Endothelial cell of umbilical vein (primary cell): ENCODE measurements around the gene ARF1. TPM values are rescaled to one million over a fixed set of nuclear protein-coding genes. Genes with fewer than 3 reads are reported as not detected.

Experiments
- BruUV-seq: library from RNA; stranded (reverse); fragments of 400-500 nt; replicated peaks from 2 replicates; lab custom pipeline; 2021; lab: Mats Ljungman, UMichigan
- CTCF ChIA-PET: fragments of 300-600, 350-600 bp; sonication (Branson Sonifier 250); formaldehyde crosslinking; loops from one replicate; lab custom pipeline; 2021; ENCODE audit warnings: antibody characterized with exemption, inconsistent platforms; lab: Charles Lee
- POLR2A ChIA-PET: fragments of 300-600, 350-600 bp; sonication (Branson Sonifier 250); formaldehyde crosslinking; loops from one replicate; lab custom pipeline; 2021; ENCODE audit warnings: antibody characterized with exemption, inconsistent platforms; lab: Charles Lee
- DNase-seq: peaks from one replicate; pipeline ENCODE4 v3.0.0-alpha.2; 2011; ENCODE audit warnings: low read depth, low spot score
- FAIRE-seq: peaks from 2 replicates; lab custom pipeline; 2011; peaks lifted over from hg19 to GRCh38; lab: Jason Lieb, UNC
- H2AFZ ChIP-seq: 2 replicates; pipeline ENCODE4 v1.6.0; 2012; ENCODE audit warnings: low read depth, low read length, control low read depth, inconsistent platforms
- H3K27ac ChIP-seq: 2 replicates; pipeline ENCODE4 v1.5.1; 2011; ENCODE audit warnings: low read depth, mild to moderate bottlenecking, control low read depth, low read length, moderate library complexity; ENCODE audit not compliant: insufficient read depth
- H3K27me3 ChIP-seq, 2 experiments: 2 replicates each; pipeline versions ENCODE4 v1.6.0 to v1.6.1; 2011; ENCODE audit warnings: low read length in 2 of 2, mixed read lengths in 1 of 2; ENCODE audit not compliant: control insufficient read depth in 2 of 2, insufficient read depth in 2 of 2
- H3K36me3 ChIP-seq, 2 experiments: 2 replicates in 1 of 2; 3 replicates in 1 of 2; pipeline ENCODE4 v1.5.1; 2011; ENCODE audit warnings: low read length in 2 of 2, mild to moderate bottlenecking in 1 of 2, moderate library complexity in 1 of 2; ENCODE audit not compliant: control insufficient read depth in 2 of 2, insufficient read depth in 2 of 2; ENCODE audit errors: extremely low read depth in 1 of 2
- H3K4me1 ChIP-seq: 3 replicates; pipeline ENCODE4 v1.5.1; 2011; ENCODE audit warnings: mild to moderate bottlenecking, low read length; ENCODE audit not compliant: control insufficient read depth, insufficient read depth; ENCODE audit errors: extremely low read depth
- H3K4me2 ChIP-seq: 2 replicates; pipeline ENCODE4 v1.6.1; 2011; ENCODE audit warnings: low read length, control low read depth, mixed read lengths; ENCODE audit not compliant: insufficient read depth
- H3K4me3 ChIP-seq, 3 experiments: fragments of 200-600 bp in 1 of 3; sonication (generic), shearing (Covaris generic) in 1 of 3; replicated peaks in 1 of 3; 2 replicates each; pipeline ENCODE4 v1.5.1; 2011 to 2016; ENCODE audit warnings: control low read depth in 3 of 3, low read length in 3 of 3, mild to moderate bottlenecking in 2 of 3, inconsistent platforms in 1 of 3, low read depth in 1 of 3, moderate library complexity in 1 of 3; ENCODE audit not compliant: insufficient read depth in 1 of 3
- H3K79me2 ChIP-seq: 2 replicates; pipeline ENCODE4 v1.6.0; 2012; ENCODE audit warnings: low read length, inconsistent platforms; ENCODE audit not compliant: control insufficient read depth, insufficient read depth
- H3K9ac ChIP-seq: replicated peaks from 2 replicates; pipeline ENCODE3; 2011; ENCODE audit warnings: low read length, control low read depth; ENCODE audit not compliant: insufficient read depth; ENCODE audit errors: extremely low read depth
- H3K9me1 ChIP-seq: replicated peaks from 3 replicates; pipeline ENCODE4 v1.6.0; 2011; ENCODE audit warnings: mild to moderate bottlenecking, low read length; ENCODE audit not compliant: control insufficient read depth, insufficient read depth; ENCODE audit errors: extremely low read depth
- H3K9me3 ChIP-seq: replicated peaks from 2 replicates; pipeline ENCODE4 v1.5.1; 2012; ENCODE audit warnings: low read length, inconsistent platforms; ENCODE audit not compliant: control insufficient read depth, insufficient read depth
- H4K20me1 ChIP-seq: replicated peaks from 2 replicates; pipeline ENCODE3; 2011; ENCODE audit warnings: mild to moderate bottlenecking, low read length; ENCODE audit not compliant: control insufficient read depth, insufficient read depth; ENCODE audit errors: extremely low read depth
- EZH2 ChIP-seq: IDR thresholded peaks from 2 replicates; pipeline ENCODE4 v1.6.1; 2012; ENCODE audit warnings: borderline replicate concordance, low read depth, mild to moderate bottlenecking, moderate library complexity, low read length, inconsistent platforms; ENCODE audit not compliant: severe bottlenecking
- FOS ChIP-seq: IDR thresholded peaks from 2 replicates; pipeline ENCODE4 v1.6.1; 2011; ENCODE audit warnings: mild to moderate bottlenecking, low read length, moderate library complexity, borderline replicate concordance; ENCODE audit not compliant: insufficient read depth
- GATA2 ChIP-seq: IDR thresholded peaks from 2 replicates; pipeline ENCODE4 v1.7.0; 2011; ENCODE audit warnings: low read depth, mild to moderate bottlenecking, moderate library complexity, mixed read lengths, low read length; ENCODE audit not compliant: insufficient read length, insufficient read depth
- JUN ChIP-seq: IDR thresholded peaks from 2 replicates; pipeline ENCODE4 v1.6.1; 2011; ENCODE audit warnings: borderline replicate concordance, low read depth; ENCODE audit not compliant: insufficient read length, insufficient read depth
- MYC ChIP-seq: IDR thresholded peaks from one replicate; pipeline ENCODE4 v1.6.1; 2011; ENCODE audit warnings: mild to moderate bottlenecking, low read depth, low read length
- POLR2A ChIP-seq: IDR thresholded peaks from 2 replicates; pipeline ENCODE4 v1.6.1; 2012; ENCODE audit warnings: low read depth, mild to moderate bottlenecking, control low read depth, low read length
- POLR2AphosphoS5 ChIP-seq: IDR thresholded peaks from 2 replicates; pipeline ENCODE4 v1.6.1; 2012; ENCODE audit warnings: low read depth, mild to moderate bottlenecking, control low read depth, low read length, moderate library complexity; ENCODE audit not compliant: insufficient read depth
- dilution Hi-C: fragments of 300-500 bp; cut with MboI; formaldehyde crosslinking; loops from one replicate; pipeline ENCODE4 v1.15.0; 2019; ENCODE audit warnings: low sequenced_read_pairs; ENCODE audit not compliant: extremely low pct_ligation_motif_present
- intact Hi-C: fragments of 100-400 bp; cut with micrococcal nuclease; formaldehyde crosslinking; loops from one replicate; pipeline ENCODE4 v1.10.0; 2022
- polyA plus RNA-seq, 4 experiments: library from polyadenylated mRNA; depleted of rRNA in 3 of 4; stranded (reverse) in 3 of 4; unstranded in 1 of 4; fragments of >200 nt; gene quantifications; 2 replicates each; pipeline versions ENCODE4 v1.2.1 to v1.2.3, GENCODE V29; 2011 to 2012; ENCODE audit warnings: missing spikeins in 1 of 4
- total RNA-seq: library from RNA; stranded (reverse); gene quantifications from 2 replicates; pipeline ENCODE4 v1.2.3, GENCODE V29; 2021
- TF ChIP-seq, protein P1 (sequence below), 2 donors: IDR thresholded peaks; 1 replicate in 1 of 2; 2 replicates in 1 of 2; pipeline ENCODE4 v1.5.1; 2011; ENCODE audit warnings: low read length in 2 of 2, mild to moderate bottlenecking in 2 of 2, moderate library complexity in 2 of 2, control low read depth in 1 of 2, inconsistent platforms in 1 of 2, low read depth in 1 of 2; ENCODE audit not compliant: insufficient read depth in 1 of 2; ENCODE audit errors: extremely low read depth in 1 of 2
- TF ChIP-seq, protein P2 (sequence below): IDR thresholded peaks from 2 replicates; pipeline ENCODE4 v1.6.1; 2011; ENCODE audit not compliant: insufficient read depth, insufficient read length

Gene ARF1
- total and polyA plus RNA-seq, 2 donors (not counting 3 experiments of a cell fraction or from before 2014, with no cell fraction given): 499 to 844 TPM

DNA sequence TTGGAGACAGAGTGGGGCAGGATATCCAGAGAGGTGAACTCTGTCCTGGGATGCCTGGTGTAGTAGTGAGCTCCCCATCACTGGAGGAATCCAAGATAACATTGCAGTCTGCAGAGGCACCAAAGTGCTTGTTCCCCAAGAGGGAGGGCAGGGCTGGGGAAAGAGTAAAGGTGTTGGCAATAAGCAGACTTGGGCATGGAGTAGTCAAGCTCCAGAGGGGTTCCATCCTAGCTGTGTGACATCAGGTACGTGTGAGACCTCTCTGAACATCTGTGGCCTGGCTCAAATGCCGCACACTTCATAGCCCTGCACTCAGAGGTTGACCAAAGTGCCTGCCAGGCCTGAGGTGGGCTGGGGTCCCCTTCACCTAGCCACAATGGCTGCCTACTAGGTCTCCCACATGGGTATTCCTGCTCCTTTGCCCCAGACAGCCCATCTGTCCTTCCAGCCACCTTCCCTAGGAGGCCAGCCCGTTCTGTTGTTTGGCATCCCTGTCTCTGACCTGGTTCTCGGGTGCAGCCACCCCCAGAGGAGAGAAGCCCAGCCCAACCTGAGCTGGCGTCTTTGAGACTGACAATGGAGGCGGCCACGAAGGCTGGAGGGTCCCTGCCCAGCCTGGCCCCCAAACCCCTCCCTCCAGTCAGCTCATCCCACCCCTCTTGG, 2.8 kb upstream of the ARF1 start:
- POLR2A ChIA-PET: no interaction called here
- BruUV-seq: no TSS peak
- Histone ChIP-seq H3K9me1 (no peaks in the 10 kb centered on the region), H3K9me3 (no peaks in the 10 kb centered on the region), H3K79me2 (peaks cover 35% of the 10 kb centered on the region), H3K4me2 (no peak overlapping the region), H4K20me1 (peaks cover 4% of the 10 kb centered on the region), H3K4me3 (no peak overlapping the region), H3K36me3 (no peaks in the 10 kb centered on the region), H2AFZ (no peak overlapping the region), H3K9ac (no peak overlapping the region), H3K27me3 (no peaks in the 10 kb centered on the region), H3K4me1 (peaks cover 13% of the 10 kb centered on the region), H3K27ac (no peak overlapping the region)
- intact Hi-C loops: loop anchor here (5.0 to 10.0 kb wide), 4 partner anchors 77 to 515 kb away; partner anchors contain the start of genes JMJD4, SNAP47 and ZNF678
- no peak for FAIRE-seq
- DNase-seq: no peak
- TF ChIP-seq, protein P1, sequence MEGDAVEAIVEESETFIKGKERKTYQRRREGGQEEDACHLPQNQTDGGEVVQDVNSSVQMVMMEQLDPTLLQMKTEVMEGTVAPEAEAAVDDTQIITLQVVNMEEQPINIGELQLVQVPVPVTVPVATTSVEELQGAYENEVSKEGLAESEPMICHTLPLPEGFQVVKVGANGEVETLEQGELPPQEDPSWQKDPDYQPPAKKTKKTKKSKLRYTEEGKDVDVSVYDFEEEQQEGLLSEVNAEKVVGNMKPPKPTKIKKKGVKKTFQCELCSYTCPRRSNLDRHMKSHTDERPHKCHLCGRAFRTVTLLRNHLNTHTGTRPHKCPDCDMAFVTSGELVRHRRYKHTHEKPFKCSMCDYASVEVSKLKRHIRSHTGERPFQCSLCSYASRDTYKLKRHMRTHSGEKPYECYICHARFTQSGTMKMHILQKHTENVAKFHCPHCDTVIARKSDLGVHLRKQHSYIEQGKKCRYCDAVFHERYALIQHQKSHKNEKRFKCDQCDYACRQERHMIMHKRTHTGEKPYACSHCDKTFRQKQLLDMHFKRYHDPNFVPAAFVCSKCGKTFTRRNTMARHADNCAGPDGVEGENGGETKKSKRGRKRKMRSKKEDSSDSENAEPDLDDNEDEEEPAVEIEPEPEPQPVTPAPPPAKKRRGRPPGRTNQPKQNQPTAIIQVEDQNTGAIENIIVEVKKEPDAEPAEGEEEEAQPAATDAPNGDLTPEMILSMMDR (IDR thresholded peaks at IDR 0.05; ENCODE audit: extremely low read depth in 1 of 2, insufficient read depth in 1 of 2, low read depth in 1 of 2, low read length in 2 of 2): no peak
- TF ChIP-seq JUN: no peak
- TF ChIP-seq FOS: no peak
- no peak for TF ChIP-seq POLR2A
- TF ChIP-seq, protein P2, sequence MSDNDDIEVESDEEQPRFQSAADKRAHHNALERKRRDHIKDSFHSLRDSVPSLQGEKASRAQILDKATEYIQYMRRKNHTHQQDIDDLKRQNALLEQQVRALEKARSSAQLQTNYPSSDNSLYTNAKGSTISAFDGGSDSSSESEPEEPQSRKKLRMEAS: no peak
- no peak for TF ChIP-seq EZH2
- no peak for TF ChIP-seq GATA2
- TF ChIP-seq POLR2AphosphoS5: no peak
- TF ChIP-seq MYC: no peak
- dilution Hi-C loops: no loop called here
- CTCF ChIA-PET: interaction anchor here (0.9 kb wide), 1 partner anchor 80 kb away, joined by 3 read pairs; no protein-coding TSS in a partner anchor
